Measurements from ENCODE around the gene ERAP2. TPM values are rescaled to one million over a fixed set of nuclear protein-coding genes. Genes with fewer than 3 reads are reported as not detected.
"Not testable (repeated sequence)": the region's sequence is repeated elsewhere in the genome, so short reads cannot be mapped to it uniquely, and the experiment has no call there.

Gene ERAP2
- total RNA-seq, 1 donor from 2014 or later, result not detected

DNA sequence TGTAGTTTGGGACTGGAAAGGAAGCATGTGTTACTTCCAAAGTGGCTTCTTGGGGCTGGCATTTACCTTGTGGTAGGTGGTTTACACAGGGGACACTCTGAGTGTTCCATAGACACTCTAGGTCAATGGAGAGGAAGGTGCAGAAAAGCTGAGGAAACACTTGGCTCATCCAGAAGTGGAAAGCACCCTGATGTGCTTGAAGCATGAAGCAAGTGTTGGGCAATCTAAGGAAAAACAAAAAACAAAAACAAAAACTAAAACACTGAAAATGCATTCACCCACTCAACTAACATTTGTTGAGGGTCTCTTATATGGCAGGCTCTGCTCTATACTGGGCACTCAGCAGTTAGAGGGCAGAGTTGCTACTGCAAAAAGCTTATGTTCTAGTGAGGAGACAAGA, 2.9 kb upstream of the ERAP2 start:
- H3K4me3 Mint-ChIP-seq (ENCODE audit: unreplicated experiment), result no peak overlapping the region

DNA sequence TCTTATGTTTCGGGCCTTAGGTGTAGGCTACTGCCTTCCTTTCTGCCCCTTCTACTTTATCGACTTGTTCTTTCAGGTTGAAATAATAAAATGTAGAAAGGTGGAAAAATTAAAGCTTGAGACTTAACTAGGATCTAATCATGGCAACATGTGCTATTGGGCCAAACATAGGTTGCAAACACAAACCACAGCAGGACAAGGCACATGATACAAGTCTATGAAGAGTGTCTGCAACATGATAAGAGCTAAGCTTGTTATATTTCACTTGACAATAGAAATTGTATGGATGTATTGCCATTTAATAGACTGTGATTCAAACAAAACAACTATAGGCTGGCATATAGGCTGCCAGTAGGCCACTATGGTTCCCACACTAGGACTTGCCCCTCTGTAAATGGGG, 1.7 kb upstream of the ERAP2 start:
- peaks cover 2% of the 10 kb centered on the region for H3K9me3 Mint-ChIP-seq (ENCODE audit: unreplicated experiment)
- H3K36me3 Mint-ChIP-seq (ENCODE audit: unreplicated experiment), result no peaks in the 10 kb centered on the region
- peaks cover 14% of the 10 kb centered on the region for H3K4me1 Mint-ChIP-seq (ENCODE audit: low read depth, unreplicated experiment)
- H3K27me3 Mint-ChIP-seq (ENCODE audit: unreplicated experiment), result peaks cover 3% of the 10 kb centered on the region
- no peak for DNase-seq
- H3K27ac Mint-ChIP-seq (ENCODE audit: unreplicated experiment), result no peak overlapping the region
- TF ChIP-seq, protein P1, sequence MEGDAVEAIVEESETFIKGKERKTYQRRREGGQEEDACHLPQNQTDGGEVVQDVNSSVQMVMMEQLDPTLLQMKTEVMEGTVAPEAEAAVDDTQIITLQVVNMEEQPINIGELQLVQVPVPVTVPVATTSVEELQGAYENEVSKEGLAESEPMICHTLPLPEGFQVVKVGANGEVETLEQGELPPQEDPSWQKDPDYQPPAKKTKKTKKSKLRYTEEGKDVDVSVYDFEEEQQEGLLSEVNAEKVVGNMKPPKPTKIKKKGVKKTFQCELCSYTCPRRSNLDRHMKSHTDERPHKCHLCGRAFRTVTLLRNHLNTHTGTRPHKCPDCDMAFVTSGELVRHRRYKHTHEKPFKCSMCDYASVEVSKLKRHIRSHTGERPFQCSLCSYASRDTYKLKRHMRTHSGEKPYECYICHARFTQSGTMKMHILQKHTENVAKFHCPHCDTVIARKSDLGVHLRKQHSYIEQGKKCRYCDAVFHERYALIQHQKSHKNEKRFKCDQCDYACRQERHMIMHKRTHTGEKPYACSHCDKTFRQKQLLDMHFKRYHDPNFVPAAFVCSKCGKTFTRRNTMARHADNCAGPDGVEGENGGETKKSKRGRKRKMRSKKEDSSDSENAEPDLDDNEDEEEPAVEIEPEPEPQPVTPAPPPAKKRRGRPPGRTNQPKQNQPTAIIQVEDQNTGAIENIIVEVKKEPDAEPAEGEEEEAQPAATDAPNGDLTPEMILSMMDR (IDR thresholded peaks at IDR 0.05; ENCODE audit: partially characterized antibody, unreplicated experiment), result no peak
- H3K4me3 Mint-ChIP-seq (ENCODE audit: unreplicated experiment), result no peak overlapping the region

More for the DNA sequence above, 2.9 kb upstream of the ERAP2 start:
- no peak for DNase-seq
- Mint-ChIP-seq H3K4me1 (ENCODE audit: low read depth, unreplicated experiment) (peaks cover 14% of the 10 kb centered on the region), H3K36me3 (ENCODE audit: unreplicated experiment) (no peaks in the 10 kb centered on the region), H3K27ac (ENCODE audit: unreplicated experiment) (no peak overlapping the region), H3K9me3 (ENCODE audit: unreplicated experiment) (peaks cover 2% of the 10 kb centered on the region), H3K27me3 (ENCODE audit: unreplicated experiment) (peaks cover 3% of the 10 kb centered on the region)
- TF ChIP-seq, protein P1 (IDR thresholded peaks at IDR 0.05; ENCODE audit: partially characterized antibody, unreplicated experiment), result no peak

DNA sequence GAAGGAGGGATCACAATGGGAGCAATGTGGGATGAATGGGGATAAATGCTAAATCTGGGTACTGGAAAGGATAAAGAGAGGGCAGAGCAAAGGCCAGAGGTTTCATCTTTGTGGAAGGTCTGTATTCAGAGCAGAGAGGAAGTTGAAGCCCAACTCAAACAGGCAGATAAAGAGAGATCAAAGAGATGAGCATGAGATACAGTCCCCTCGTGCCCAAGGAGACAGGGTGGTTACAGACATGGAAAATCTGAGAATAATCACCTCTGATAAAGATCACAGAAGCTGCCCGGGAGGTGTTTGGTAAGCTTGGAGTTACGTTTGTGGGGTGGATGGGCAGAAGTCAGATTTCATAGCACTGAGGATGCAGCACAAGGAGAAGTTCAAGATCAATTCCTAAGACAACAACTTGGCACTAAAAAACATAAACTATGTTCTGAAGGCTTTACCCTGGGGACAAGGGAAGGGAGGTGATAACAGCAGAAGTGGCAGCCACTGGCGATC, 459 bp upstream of the ERAP2 start:
- no peaks in the 10 kb centered on the region for H3K36me3 Mint-ChIP-seq (ENCODE audit: unreplicated experiment)
- no peak for DNase-seq
- H3K27me3 Mint-ChIP-seq (ENCODE audit: unreplicated experiment), result peaks cover 3% of the 10 kb centered on the region
- no peak overlapping the region for H3K27ac Mint-ChIP-seq (ENCODE audit: unreplicated experiment)
- peaks cover 7% of the 10 kb centered on the region for H3K4me1 Mint-ChIP-seq (ENCODE audit: low read depth, unreplicated experiment)
- TF ChIP-seq, protein P1 (IDR thresholded peaks at IDR 0.05; ENCODE audit: partially characterized antibody, unreplicated experiment), result no peak
- H3K9me3 Mint-ChIP-seq (ENCODE audit: unreplicated experiment), result peaks cover 2% of the 10 kb centered on the region
- H3K4me3 Mint-ChIP-seq (ENCODE audit: unreplicated experiment), result no peak overlapping the region

DNA sequence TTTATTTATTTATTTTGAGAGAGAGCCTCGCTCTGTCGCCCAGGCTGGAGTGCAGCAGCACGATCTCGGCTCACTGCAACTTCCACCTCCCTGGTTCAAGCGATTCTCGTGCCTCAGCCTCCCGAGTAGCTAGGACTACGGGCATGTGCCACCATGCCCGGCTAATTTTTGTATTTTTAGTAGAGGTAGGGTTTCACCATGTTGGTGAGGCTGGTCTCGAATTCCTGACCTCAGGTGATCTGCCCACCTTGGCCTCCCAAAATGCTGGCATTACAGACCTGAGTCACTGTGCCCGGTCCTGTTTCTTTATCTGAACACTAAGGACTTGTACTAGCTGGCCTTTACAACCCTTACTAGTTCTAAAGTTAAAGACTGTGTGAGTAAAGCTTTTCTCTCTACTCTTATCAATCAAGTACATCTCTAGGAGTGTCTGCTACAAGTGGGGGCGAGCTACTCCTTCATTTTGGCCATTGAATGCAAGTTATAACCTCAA, 723 bp downstream of the ERAP2 start:
- H3K4me3 Mint-ChIP-seq (ENCODE audit: unreplicated experiment); H3K9me3 Mint-ChIP-seq (ENCODE audit: unreplicated experiment); H3K27ac Mint-ChIP-seq (ENCODE audit: unreplicated experiment); H3K36me3 Mint-ChIP-seq (ENCODE audit: unreplicated experiment); H3K4me1 Mint-ChIP-seq (ENCODE audit: low read depth, unreplicated experiment); H3K27me3 Mint-ChIP-seq (ENCODE audit: unreplicated experiment); DNase-seq: not testable (repeated sequence)

DNA sequence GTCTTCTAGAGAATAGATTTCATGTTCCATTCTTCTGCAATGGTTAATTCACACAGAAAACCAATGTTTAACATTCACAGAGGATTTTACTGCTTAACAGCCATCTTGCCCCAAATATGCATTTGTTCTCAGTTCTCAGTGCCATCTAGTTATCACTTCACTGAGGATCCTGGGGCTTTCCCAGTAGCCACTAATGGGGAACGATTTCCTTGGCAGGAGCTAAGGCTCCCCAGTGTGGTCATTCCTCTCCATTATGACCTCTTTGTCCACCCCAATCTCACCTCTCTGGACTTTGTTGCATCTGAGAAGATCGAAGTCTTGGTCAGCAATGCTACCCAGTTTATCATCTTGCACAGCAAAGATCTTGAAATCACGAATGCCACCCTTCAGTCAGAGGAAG, 3.4 kb downstream of the ERAP2 start:
- no peak overlapping the region for H3K4me3 Mint-ChIP-seq (ENCODE audit: unreplicated experiment)
- no peaks in the 10 kb centered on the region for H3K36me3 Mint-ChIP-seq (ENCODE audit: unreplicated experiment)
- no peaks in the 10 kb centered on the region for H3K27me3 Mint-ChIP-seq (ENCODE audit: unreplicated experiment)
- H3K9me3 Mint-ChIP-seq (ENCODE audit: unreplicated experiment), result peaks cover 2% of the 10 kb centered on the region
- no peak for DNase-seq
- no peaks in the 10 kb centered on the region for H3K4me1 Mint-ChIP-seq (ENCODE audit: low read depth, unreplicated experiment)
- TF ChIP-seq, protein P1 (IDR thresholded peaks at IDR 0.05; ENCODE audit: partially characterized antibody, unreplicated experiment), result no peak
- H3K27ac Mint-ChIP-seq (ENCODE audit: unreplicated experiment), result no peak overlapping the region

All from glutamatergic neuron (in vitro differentiated cells).